ENCODE results near the gene HIF3A. TPM values are rescaled to one million over a fixed set of nuclear protein-coding genes. Genes with fewer than 3 reads are reported as not detected.
A peak's percentile ranks its signal among the peaks of the same experiment; 100 is the strongest.

Gene HIF3A
- total and polyA plus RNA-seq, 2 donors (not counting 1 experiment from before 2014, with no cell fraction given) = 0.12 to 1.5 TPM

- no peaks in the 10 kb centered on the region for H3K9me3 ChIP-seq (ENCODE audit: control insufficient read depth, insufficient read depth, low read depth, low read length)
- TF ChIP-seq EZH2 (IDR thresholded peaks at IDR 0.05; ENCODE audit: low read length, missing control alignments) = no peak
- TF ChIP-seq, protein P1, sequence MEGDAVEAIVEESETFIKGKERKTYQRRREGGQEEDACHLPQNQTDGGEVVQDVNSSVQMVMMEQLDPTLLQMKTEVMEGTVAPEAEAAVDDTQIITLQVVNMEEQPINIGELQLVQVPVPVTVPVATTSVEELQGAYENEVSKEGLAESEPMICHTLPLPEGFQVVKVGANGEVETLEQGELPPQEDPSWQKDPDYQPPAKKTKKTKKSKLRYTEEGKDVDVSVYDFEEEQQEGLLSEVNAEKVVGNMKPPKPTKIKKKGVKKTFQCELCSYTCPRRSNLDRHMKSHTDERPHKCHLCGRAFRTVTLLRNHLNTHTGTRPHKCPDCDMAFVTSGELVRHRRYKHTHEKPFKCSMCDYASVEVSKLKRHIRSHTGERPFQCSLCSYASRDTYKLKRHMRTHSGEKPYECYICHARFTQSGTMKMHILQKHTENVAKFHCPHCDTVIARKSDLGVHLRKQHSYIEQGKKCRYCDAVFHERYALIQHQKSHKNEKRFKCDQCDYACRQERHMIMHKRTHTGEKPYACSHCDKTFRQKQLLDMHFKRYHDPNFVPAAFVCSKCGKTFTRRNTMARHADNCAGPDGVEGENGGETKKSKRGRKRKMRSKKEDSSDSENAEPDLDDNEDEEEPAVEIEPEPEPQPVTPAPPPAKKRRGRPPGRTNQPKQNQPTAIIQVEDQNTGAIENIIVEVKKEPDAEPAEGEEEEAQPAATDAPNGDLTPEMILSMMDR (conservative IDR thresholded peaks at IDR 0.05 in 1 of 2, IDR thresholded peaks at IDR 0.05 in 1 of 2; ENCODE audit: low read depth in 1 of 2, low read length in 2 of 2) = no peak
- no peak overlapping the region for H3K27ac ChIP-seq (ENCODE audit: insufficient read depth, low read length)
- H3K79me2 ChIP-seq (ENCODE audit: control insufficient read depth, insufficient read depth, low read length) = no peaks in the 10 kb centered on the region
- no peak overlapping the region for H3K4me2 ChIP-seq (ENCODE audit: extremely low read depth, insufficient read depth, low read length)
- H3K27me3 ChIP-seq (ENCODE audit: control insufficient read depth, insufficient read depth, low read length) = peaks cover 6% of the 10 kb centered on the region
- peak overlapping the region in 1 of 4 experiments; percentile 55 for H3K4me3 ChIP-seq (replicated peaks in 1 of 4; ENCODE audit: control extremely low read depth in 1 of 4, insufficient read depth in 1 of 4, low read depth in 3 of 4, low read length in 4 of 4)
- H3K9ac ChIP-seq (ENCODE audit: insufficient read depth, low read length) = no peak overlapping the region
- DNase-seq (ENCODE audit: low read depth in 2 of 2) = no peak
- H3K36me3 ChIP-seq (ENCODE audit: control insufficient read depth, insufficient read depth, low read length) = no peaks in the 10 kb centered on the region
- H4K20me1 ChIP-seq (ENCODE audit: control insufficient read depth, extremely low read depth, insufficient read depth, low read length) = no peaks in the 10 kb centered on the region
- H2AFZ ChIP-seq (ENCODE audit: low read length) = no peak overlapping the region
- peaks cover 8% of the 10 kb centered on the region for H3K4me1 ChIP-seq (ENCODE audit: control insufficient read depth, extremely low read depth, insufficient read depth, low read length)
Observed at GRCh38 chr19:46299695-46300094, 2.9 kb downstream of the HIF3A start.

- TF ChIP-seq, protein P1 (conservative IDR thresholded peaks at IDR 0.05 in 1 of 2, IDR thresholded peaks at IDR 0.05 in 1 of 2; ENCODE audit: low read depth in 1 of 2, low read length in 2 of 2) = no peak
- TF ChIP-seq EZH2 (IDR thresholded peaks at IDR 0.05; ENCODE audit: low read length, missing control alignments) = no peak
- H3K4me3 ChIP-seq (replicated peaks in 1 of 4; ENCODE audit: control extremely low read depth in 1 of 4, insufficient read depth in 1 of 4, low read depth in 3 of 4, low read length in 4 of 4) = no peak overlapping the region
- H3K27me3 ChIP-seq (ENCODE audit: control insufficient read depth, insufficient read depth, low read length) = no peaks in the 10 kb centered on the region
- DNase-seq (ENCODE audit: low read depth in 2 of 2) = no peak
- H4K20me1 ChIP-seq (ENCODE audit: control insufficient read depth, extremely low read depth, insufficient read depth, low read length) = no peaks in the 10 kb centered on the region
- H3K4me1 ChIP-seq (ENCODE audit: control insufficient read depth, extremely low read depth, insufficient read depth, low read length) = peaks cover 8% of the 10 kb centered on the region
- no peaks in the 10 kb centered on the region for H3K9me3 ChIP-seq (ENCODE audit: control insufficient read depth, insufficient read depth, low read depth, low read length)
- no peak overlapping the region for H3K27ac ChIP-seq (ENCODE audit: insufficient read depth, low read length)
- H3K79me2 ChIP-seq (ENCODE audit: control insufficient read depth, insufficient read depth, low read length) = no peaks in the 10 kb centered on the region
- H3K4me2 ChIP-seq (ENCODE audit: extremely low read depth, insufficient read depth, low read length) = no peak overlapping the region
- no peak overlapping the region for H3K9ac ChIP-seq (ENCODE audit: insufficient read depth, low read length)
- no peak overlapping the region for H2AFZ ChIP-seq (ENCODE audit: low read length)
- no peaks in the 10 kb centered on the region for H3K36me3 ChIP-seq (ENCODE audit: control insufficient read depth, insufficient read depth, low read length)
Observed at GRCh38 chr19:46303322-46303690, 6.5 kb downstream of the HIF3A start.

- no peak overlapping the region for H3K4me3 ChIP-seq (replicated peaks in 1 of 4; ENCODE audit: control extremely low read depth in 1 of 4, insufficient read depth in 1 of 4, low read depth in 3 of 4, low read length in 4 of 4)
- no peak overlapping the region for H3K9ac ChIP-seq (ENCODE audit: insufficient read depth, low read length)
- H2AFZ ChIP-seq (ENCODE audit: low read length) = no peak overlapping the region
- H3K4me1 ChIP-seq (ENCODE audit: control insufficient read depth, extremely low read depth, insufficient read depth, low read length) = peaks cover 5% of the 10 kb centered on the region
- no peak overlapping the region for H3K4me2 ChIP-seq (ENCODE audit: extremely low read depth, insufficient read depth, low read length)
- H3K27ac ChIP-seq (ENCODE audit: insufficient read depth, low read length) = no peak overlapping the region
- DNase-seq (ENCODE audit: low read depth in 2 of 2) = peak in 1 of 2 donors; percentile 74
- H3K79me2 ChIP-seq (ENCODE audit: control insufficient read depth, insufficient read depth, low read length) = no peaks in the 10 kb centered on the region
- H4K20me1 ChIP-seq (ENCODE audit: control insufficient read depth, extremely low read depth, insufficient read depth, low read length) = no peaks in the 10 kb centered on the region
- no peaks in the 10 kb centered on the region for H3K27me3 ChIP-seq (ENCODE audit: control insufficient read depth, insufficient read depth, low read length)
- no peak for TF ChIP-seq EZH2 (IDR thresholded peaks at IDR 0.05; ENCODE audit: low read length, missing control alignments)
- TF ChIP-seq, protein P1 (conservative IDR thresholded peaks at IDR 0.05 in 1 of 2, IDR thresholded peaks at IDR 0.05 in 1 of 2; ENCODE audit: low read depth in 1 of 2, low read length in 2 of 2) = no peak
- no peaks in the 10 kb centered on the region for H3K9me3 ChIP-seq (ENCODE audit: control insufficient read depth, insufficient read depth, low read depth, low read length)
- no peaks in the 10 kb centered on the region for H3K36me3 ChIP-seq (ENCODE audit: control insufficient read depth, insufficient read depth, low read length)
Observed at GRCh38 chr19:46303691-46304397, 7.0 kb downstream of the HIF3A start.

Measured in fibroblast of lung (primary cell).